Suppressor macrophage treated with lipopolysaccharide for 4 hours (primary cell): ENCODE data around the gene NKIRAS2.

Experiments used
- DNase-seq: peaks from one replicate; pipeline ENCODE4 v3.0.0-alpha.2; 2020

The NKIRAS2 gene

DNA sequence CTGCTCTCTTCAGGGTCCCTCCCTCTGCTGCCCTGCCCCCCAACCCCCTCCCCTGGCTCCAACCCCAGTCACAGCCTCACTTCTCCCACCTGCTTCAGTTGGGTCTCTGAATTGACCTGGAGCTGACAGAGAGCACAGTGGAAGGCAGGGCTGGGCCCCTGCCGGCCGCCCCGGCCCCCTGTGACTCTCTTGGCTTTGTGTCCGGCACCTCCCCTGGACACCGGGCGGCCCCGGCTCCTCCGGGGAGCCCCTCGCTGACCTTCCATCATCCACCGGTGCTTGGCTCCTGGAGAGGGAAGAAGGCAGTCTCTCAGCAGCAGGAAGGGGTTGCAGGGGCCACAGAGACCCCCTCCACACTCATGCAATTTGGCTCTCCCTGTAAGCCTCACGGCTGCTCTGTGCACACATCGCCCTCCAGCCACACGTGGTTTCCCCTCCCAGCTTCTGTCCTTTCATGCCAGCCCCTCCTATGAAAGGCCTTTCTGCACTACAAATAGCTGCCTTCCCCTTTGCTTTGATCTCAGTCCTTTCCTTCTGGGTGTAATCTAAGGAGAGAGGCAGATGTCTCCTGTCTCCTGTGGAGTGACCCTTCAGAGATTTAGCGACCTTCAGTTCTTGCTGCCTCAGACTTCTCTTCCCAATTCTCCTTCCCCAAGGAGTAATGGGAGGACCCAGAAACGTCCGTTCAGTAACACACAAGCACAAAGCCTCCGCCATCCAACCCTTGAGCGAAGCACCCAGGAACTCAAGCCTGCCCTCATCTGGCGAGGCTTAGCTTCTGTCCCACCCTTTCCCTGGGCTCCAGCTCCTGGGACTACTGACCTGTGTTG, 8.3 kb downstream of the NKIRAS2 start:
- DNase-seq, result peak; percentile 35

DNA sequence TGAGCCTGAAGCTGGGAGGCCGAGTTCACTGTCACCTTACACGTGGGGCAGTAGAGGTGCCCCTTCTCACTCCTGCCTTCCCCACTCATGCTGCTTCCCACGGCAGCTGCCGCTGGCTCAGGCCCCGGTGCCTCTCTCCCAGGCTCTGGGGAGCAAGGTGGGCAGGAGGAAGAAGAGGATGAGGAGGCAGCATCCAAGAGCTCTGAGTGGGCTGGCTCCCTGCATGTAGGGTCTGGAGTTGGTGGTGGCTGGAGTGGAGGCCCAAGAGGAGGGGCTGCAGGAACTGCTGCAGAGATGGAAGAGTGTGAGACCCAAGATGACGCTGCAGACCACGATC, 8.9 kb downstream of the NKIRAS2 start:
- no peak for DNase-seq

DNA sequence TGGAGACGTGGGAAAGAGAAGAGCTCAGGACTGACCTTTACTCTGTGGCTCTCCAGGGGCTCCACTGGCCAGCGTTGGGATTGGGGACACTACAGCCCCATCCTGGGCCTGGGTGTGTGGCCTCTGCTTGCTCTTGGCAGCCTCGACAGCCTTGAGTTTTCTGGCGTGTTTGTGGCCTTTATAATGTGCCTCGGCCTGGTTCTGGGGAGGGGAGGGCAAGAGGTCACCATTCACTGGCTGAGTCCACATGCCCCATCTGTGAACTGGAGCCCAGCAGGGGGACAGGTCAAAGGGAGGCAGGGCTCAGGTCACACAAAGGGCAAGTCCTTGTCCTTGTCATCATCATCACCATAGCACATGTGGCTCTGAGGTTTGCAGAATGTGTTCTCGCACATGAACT, 11.7 kb downstream of the NKIRAS2 start:
- DNase-seq, result no peak

DNA sequence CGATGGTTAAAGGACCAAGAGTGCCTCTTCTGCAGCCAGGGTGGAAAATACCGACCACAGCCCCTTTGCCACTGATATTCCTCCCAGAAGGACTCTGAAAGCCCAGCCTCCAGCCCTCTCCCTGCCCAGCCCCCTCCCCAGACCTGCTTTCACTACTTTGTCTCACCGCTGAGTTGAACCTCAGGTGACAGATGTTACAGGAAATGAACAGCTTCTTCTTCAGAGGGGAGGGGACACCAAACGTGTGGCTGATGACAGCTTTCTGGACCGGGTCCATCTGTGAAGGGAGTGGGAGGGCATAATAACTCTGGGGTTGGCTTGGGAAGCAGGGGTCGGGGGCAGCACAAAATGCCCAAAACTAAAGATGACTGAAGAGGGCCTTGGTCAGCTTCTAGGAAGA, 14.2 kb downstream of the NKIRAS2 start:
- DNase-seq, result no peak

DNA sequence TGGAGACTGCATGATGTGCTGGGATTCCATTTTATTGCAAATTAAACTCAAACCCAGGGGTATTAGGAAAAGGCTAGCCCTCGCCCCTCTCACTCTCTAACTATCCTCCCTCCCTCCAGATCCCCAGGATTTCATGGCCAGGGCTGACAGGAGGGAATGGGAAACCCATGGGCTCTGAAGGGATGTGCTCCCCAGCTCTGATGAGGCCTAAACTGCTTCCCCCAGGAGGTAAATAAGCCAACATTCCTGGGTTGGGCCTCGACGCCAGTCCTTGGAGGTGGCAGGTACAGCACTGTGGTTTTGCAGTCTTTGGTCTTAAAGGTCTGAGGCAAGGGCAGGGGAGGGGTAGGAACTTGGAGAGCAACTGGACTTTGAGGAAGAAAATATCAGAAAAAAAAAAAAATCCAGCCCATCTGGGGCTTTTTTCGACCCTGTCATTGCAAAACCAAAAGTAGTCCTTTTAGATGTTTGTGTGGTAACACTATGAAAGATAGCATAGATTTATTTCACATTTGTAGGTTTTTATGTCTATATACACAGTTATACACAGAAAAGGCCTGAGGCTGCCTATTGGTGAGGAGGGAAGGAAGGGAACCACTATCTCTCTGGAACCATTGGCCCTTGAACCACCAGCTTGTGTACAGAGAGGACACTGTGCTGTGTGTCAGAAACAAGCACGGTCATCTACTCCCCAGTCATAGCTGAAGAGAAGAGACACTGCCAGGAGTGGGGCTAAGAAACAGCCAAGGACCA, 18.5 kb downstream of the NKIRAS2 start:
- DNase-seq, result peak; percentile 46

DNA sequence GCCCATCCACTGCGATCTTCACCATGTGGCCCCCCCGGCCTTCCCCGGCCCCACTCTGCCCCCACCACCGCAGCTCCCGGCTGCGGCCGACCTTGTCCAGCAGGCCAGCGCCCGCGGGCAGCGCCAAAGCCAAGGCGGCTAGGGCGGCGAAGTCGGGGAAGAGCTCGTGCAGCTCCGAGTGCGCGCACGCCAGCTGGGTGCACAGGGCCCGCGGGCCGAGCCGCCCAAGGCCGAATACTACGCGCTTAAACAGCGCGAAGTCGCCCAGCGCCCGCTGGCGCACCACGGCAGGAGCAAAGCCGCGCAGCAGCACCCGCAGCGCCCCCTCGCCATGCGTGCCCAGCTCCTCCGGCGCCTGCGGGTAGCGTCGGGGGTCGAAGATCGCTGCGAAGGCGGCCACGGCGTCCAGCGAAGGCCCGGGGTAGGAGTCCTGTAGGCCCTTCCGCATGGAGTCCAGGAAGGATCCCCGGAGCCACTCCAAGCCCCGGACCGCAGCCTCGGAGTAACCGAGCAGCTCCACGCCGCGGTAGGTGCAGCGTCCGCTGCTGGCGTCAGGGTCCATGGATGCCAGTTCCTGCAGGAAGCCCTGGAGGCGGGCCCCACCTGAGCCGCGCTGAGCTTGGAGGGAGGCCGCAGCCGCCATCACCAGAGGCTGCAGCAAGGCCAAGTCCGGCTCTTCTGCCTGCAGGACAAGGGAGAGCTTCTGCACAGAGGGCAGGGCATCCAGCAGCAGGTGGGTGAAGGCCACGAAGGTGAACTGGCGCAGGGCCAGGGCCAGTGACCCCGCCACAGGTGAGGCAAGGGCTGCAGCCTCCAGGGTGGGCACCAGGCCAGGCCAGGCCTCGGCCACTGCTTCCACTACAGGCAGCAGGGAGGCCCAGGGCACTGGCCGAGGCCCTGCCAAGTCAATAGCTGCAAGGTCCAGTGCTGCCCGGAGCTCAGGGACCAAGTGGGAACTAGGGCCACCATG, 20.2 kb downstream of the NKIRAS2 start:
- no peak for DNase-seq

DNA sequence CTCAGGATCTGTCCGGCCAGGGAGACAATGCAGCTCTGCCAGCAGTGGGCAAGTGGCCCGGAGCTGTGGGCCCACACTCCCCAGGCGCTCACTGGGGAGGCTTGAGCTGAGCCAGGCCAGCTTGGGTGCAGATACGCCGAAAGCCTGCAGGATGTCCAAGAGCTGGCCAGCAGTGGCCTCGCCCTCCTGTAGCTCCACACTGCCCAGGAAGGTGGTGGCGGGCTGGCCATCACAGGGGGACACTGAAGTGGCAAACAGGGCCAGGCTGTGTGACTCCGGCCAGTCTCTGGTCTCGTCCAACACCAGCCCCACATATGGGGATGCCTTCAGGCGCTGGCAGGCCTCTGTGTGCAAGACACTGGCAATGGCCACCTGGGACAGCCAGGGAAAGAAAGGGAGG, 20.9 kb downstream of the NKIRAS2 start:
- no peak for DNase-seq

DNA sequence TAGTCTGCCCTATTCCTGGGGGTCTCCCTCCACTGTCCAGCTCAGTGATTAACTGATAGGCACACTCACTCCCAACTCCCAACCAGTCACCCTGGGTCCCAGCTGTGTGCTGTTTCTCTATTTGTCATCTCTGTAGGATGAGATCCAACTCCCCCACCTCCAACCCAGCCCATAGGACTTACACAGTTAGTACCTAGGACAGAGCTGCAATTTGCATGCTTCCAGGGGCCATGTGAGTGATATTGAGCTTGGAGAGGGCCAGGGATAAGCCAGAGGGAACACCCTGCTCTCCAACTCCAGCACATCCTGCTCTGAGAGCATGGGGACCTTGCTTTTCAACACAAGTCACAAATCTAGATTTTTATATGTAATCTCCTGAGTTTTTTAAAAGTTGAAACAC, 21.7 kb downstream of the NKIRAS2 start:
- DNase-seq, result no peak

DNA sequence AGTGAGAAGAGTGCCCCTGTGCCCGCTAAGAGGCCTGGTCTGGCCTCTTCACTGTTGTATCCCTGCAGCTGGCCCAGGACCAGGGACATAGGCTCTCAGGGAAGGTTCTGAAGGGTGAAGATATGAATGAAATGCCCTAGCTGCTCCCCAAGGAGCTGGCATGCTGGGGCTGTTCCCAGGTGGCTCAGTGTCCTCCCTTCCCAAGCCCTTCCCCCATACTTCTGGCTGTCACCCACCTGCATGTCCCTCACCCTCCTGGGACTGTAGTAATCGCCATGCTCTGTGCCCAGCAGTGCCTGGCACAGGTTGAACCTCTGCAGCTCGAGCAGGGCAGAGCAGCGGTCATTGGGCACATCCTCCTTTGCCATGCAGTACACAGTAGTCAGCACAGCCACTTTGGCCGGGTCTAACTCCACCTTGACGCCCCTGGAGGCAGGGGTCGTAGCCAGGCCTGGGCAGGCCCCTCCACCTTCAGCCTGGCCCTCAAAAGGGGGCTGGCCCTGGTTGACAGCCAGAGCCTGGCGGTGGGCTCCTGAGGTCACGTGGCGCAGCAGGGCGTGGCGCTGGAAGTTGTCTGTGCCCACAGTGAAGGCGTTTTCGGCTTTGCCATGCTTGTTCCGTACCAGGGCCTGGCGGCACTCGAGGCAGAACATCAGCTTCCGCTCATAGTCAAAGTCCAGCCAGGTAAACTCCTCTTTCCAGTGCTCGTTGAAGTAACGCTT, 22.9 kb downstream of the NKIRAS2 start:
- DNase-seq, result no peak

DNA sequence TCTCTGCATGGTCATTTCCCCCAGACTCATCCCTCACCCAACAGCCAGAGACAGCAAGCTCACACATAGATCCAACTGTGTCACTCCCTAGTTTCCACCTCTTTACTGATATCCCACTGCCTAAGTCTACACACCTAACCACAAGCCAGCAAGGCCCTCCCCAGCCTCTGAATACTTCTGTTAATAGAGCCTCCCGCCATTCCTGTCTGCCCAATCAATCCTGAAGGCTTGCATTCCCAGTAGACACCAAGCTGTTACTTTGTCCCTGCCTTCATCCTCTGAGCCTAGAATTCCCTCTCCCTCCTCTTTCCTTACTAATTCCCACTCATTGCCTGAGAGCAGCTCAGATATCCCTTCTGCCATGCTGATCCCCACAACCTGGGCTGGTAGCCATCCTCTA, 25.8 kb downstream of the NKIRAS2 start:
- no peak for DNase-seq

DNA sequence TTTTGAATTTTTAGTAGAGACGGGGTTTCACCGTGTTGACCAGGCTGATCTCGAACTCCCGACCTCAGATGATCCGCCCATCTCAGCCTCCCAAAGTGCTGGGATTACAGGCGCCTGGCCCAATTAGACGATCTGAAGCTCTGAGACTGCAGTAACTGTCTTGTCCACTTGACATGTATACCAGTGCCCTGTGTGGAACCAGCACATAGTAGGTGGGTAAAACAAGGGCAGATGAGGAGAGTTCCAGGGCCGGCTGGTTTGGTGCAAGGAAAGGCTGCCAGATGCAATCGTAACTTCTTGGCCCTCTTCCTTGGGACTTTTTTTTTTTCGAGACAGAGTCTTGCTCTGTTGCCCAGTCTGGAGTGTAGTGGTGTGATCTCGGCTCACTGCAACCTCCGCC, 27.5 kb downstream of the NKIRAS2 start:
- no peak for DNase-seq

DNA sequence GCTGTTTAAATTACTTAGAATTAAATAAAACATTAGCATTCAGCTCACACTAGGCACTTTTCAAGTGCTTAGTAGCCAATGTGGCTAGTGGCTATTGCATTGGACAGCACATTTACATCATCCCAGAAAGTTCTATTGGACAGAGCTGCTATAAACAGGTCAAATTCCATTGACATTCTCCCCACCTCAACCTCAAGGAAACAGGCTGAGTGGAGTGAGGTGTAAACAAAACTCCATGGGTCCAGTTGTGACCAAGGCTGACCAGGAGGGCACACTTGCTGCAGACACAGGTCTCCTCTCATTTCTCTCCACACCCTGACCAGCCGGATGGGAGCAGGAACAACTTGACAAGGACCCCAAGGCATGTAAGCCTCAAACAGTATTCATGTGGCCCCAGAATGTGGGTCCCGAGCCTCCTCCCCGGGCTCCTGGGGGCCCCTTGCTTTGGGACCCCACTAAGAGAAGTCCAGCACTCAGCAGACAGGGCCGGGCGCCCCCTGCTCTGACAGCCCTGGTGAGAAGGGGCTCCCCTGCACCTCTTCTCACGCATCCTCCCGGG, 30.0 kb downstream of the NKIRAS2 start:
- no peak for DNase-seq

DNA sequence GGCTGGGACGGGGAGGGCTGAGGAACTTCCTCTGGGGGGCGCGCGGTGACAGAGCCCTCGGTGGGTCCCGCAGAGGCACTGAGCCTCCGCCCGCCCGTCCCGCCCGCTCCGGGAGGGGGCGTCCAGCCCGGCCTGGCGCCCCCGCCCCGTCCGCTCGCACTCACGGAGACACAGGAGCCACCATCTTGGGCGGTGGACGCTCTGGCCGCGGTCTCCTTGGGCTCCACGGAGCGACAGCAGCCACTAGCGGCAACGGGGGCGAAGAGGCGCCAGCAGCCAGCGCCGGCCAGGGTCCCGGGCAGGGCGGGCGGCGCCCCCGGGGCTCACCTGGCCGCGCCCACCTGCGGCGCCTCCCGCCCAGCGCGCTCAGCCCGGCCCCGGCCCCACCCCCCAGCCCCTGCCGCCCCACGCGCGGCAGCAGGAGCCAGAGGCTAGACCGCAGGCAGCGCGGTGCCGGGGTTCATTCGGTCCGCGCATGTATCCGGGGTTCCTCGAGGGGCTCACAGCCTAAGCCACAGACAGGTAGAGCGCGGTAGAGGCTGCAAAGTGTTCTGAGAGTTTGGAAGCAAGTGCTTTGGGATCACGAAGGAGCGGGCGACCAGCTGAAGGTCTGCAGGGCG, 30.6 kb downstream of the NKIRAS2 start, which contains the start of gene C17orf113:
TSS of gene C17orf113 (minus strand) at position 209 of the 620 bp plus-strand sequence. CDS start 7,225 bp downstream, outside the sequence.
- DNase-seq, result peak; percentile 68

DNA sequence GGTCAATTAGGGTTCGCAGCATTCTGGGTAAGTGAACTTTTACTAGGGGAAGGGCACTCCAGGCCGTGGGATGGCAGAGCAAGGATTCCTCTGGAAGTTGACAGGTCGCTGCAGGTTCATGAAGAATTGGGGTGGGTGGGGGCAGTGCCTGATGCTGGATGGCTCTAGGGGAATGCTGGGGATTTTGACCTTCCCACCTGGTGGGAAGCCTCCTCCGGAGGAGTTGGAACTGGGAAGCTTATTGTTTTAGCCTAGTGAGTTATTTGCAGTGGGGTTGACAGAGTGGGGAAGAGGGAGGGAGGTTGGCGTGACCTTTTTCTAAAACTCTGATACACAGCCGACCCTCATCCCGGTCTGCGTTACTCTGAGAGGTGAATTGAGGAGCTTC, 31.1 kb downstream of the NKIRAS2 start:
- DNase-seq, result no peak

DNA sequence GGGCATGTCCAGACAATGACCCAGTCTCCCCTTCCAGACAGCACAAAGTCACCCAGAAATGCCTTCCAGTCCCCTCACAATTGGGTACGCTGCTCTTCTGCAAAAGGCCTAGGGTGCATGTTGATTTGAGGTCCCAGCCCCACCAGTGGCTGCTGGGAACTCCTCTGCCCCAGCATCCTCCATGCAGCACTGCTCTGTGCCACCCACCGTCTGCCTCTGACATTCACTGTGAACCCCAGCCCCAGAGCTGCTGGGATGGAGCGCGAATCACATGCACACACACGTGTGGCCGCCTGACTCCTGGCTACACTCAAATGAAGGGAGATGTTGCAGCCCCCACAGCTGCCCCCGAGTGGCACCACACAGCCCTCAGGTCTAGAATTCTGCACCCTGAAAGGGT, 31.8 kb downstream of the NKIRAS2 start:
- DNase-seq, result no peak

DNA sequence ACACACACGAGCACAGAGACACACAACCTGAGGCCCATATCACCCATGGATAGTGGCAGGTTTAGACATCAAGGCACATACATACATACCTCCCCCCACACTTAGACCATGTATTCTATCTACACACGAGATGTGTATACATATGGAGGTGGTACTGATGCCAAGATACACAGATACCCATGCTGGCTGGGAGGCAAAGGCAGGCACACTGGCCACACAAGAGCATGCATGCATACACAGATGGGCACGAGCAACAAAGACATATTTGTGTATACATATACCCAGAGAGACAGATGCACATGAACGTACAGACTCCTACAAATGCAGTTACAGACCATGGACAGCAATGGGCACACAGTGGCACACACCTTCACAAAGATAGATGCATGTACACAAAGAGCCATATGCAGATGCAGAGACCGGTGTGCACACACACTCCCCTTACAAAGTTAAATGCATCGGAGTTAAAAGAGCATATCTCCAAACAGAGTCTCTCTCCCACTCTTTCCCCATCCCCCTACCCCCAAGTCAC, 32.5 kb downstream of the NKIRAS2 start:
- no peak for DNase-seq

DNA sequence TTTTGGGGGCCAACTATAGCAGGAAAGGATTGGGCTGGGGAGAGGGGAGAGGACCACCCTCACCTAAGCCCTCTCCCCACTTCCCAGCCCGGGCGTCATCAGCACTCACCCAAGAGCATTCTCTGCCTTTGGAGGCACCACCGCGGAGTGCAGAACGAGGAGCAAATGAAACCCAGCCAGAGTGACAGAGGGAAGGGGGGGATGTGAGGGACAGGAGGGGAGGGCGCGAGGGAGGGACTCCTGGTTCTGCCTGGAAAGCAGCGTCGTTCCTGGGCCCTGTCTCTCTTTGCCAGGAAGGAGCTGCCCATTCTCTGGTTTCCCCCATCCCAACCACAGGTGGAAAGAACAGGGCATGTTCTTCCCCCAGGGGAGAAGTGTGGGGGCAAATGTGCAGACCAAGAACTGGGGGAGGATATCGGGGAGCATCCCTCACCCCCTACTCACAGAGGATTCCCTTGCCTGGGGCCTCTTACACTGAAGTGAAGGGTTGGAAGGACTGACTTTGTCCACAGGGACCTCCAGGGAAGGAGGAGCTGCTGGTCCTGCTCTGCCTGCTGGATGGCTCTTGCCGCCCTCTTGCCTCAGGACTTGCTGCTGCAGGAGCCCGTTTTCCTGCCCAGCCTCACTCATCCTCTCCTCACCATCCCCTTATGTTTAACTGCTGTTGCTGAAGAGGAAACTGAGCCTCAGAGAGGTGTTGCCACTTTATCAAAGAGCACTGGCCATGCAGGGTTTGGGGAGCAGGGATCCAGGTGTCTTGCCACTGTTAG, 34.0 kb downstream of the NKIRAS2 start:
- no peak for DNase-seq

DNA sequence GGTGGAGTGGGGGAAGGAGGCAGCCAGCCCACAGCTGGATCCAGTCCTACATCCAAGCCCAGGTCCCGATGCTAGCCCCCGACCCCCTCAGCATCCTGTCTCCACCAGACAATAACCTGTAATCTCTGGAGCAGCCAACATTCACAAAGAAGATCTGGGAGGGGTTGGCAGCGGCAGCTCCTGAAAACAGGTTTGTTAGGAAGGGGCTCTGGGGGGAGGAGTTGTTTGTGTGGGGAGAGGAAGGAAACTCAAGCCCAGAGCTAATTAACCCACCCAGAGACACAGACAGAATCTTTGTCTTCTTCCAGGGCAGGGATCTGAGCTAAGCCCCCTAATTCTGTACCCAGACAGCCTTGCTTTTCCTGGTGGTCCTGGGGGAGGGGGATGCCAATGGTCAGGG, 35.1 kb downstream of the NKIRAS2 start:
- DNase-seq, result no peak

DNA sequence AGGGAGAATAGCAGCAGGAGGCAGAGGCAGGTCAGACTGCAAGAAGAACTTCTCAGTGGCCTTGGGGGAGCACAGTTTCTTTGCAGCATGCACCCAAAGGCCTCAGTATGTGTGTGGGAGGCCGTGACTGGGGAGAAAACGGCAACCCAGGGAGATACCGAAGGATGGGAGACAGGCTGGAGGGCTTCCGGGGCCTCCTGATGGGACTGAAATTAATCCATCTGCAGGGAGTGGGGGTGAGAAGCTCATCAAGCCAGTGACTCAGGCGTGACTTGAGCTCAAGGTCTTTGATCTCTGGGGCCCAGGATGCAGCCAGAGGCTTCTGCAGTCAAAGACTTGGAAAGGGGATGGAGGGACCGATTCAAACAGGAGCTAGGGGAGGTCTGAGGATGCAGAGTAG, 35.6 kb downstream of the NKIRAS2 start:
- no peak for DNase-seq

DNA sequence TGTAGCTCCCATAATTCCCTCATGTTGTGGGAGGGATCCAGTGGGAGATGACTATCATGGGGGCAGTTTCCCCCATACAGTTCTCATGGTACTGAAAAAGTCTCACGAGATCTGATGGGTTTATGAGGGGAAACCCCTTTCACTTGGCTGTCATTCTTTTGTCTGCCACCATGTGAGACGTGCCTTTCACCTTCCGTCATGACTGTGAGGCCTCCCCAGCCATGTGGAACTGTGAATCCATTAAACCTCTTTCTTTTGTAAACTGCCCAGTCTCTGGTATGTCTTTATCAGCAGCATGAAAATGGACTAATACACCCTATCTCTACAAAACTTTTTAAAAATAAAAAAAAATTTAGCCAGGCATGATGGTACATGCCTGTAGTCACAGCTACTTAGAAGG, 36.7 kb downstream of the NKIRAS2 start:
- no peak for DNase-seq

DNA sequence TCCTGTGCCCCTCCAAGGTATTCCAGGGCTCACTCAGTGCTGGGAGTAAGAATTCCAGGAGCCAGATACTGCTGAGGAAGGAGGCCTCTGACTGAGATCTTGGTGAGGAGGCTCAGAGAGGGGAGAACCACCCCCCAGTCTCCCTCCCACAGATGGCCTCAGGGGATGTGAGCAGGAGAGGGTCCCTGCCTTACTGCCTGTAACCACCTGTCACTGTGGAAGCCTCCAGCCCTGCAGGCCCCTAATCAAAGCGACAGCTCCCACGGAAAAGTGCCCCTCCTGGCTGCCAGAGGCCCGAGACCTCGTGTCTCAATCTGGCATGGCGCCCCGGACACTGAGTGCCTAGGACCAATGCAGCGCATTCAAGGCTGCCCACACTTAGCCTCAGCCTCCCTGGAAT, 38.2 kb downstream of the NKIRAS2 start:
- DNase-seq, result no peak
